SK-N-SH (cell line): ENCODE measurements around the gene DMRT2. TPM values are rescaled to one million over a fixed set of nuclear protein-coding genes. Genes with fewer than 3 reads are reported as not detected.

Experiments used
- CTCF ChIA-PET: fragments of 300-600, 350-600 bp; formaldehyde crosslinking; extraction: SDS; loops from one replicate; lab custom pipeline; 2021; lab: Yijun Ruan, JAX
- POLR2A ChIA-PET: fragments of 350-600 bp; sonication (Branson Sonifier 250); formaldehyde crosslinking; extraction: SDS; loops from one replicate; lab custom pipeline; 2020; ENCODE audit warnings: antibody characterized with exemption, inconsistent platforms; lab: Yijun Ruan, JAX
- DNase-seq: peaks from one replicate; pipeline ENCODE4 v3.0.0; 2012
- H2AFZ ChIP-seq: fragments of 200-600 bp; sonication (generic); 2 replicates; pipeline ENCODE4 v1.8.1; 2016; ENCODE audit warnings: antibody characterized with exemption, mild to moderate bottlenecking, low read depth
- H3F3A ChIP-seq: fragments of 200-600 bp; sonication (generic); replicated peaks from 2 replicates; pipeline ENCODE3; 2016; ENCODE audit warnings: antibody characterized with exemption, mild to moderate bottlenecking; ENCODE audit not compliant: insufficient read depth
- H3K27ac ChIP-seq, 2 experiments: fragments of 200-500 bp in 1 of 2; fragments of 200-600 bp in 1 of 2; sonication (Bioruptor generic) in 1 of 2; sonication (generic), shearing (Covaris generic) in 1 of 2; 2 replicates each; pipeline versions ENCODE4 v1.5.1 to v1.6.1; 2014 to 2016; ENCODE audit warnings: low read depth in 2 of 2, inconsistent platforms in 1 of 2, low read length in 1 of 2, mild to moderate bottlenecking in 1 of 2, mixed read lengths in 1 of 2
- H3K27me3 ChIP-seq: fragments of 200-600 bp; sonication (generic), shearing (Covaris generic); 2 replicates; pipeline ENCODE4 v1.6.1; 2016; ENCODE audit warnings: mixed run types; ENCODE audit not compliant: insufficient read depth
- H3K36me3 ChIP-seq, 2 experiments: fragments of 200-500 bp in 1 of 2; fragments of 200-600 bp in 1 of 2; sonication (Bioruptor generic) in 1 of 2; sonication (generic) in 1 of 2; replicated peaks in 1 of 2; 2 replicates each; pipeline versions ENCODE3 to v1.5.1; 2014 to 2016; ENCODE audit warnings: low read length in 1 of 2, mild to moderate bottlenecking in 1 of 2; ENCODE audit not compliant: insufficient read depth in 2 of 2, control insufficient read depth in 1 of 2
- H3K4me1 ChIP-seq, 2 experiments: fragments of 200-500 bp in 1 of 2; fragments of 200-600 bp in 1 of 2; sonication (Bioruptor generic) in 1 of 2; sonication (generic), shearing (Covaris generic) in 1 of 2; 2 replicates each; pipeline versions ENCODE4 v1.5.1 to v1.6.1; 2014 to 2016; ENCODE audit warnings: low read depth in 1 of 2, low read length in 1 of 2, mixed run types in 1 of 2; ENCODE audit not compliant: insufficient read depth in 2 of 2, control insufficient read depth in 1 of 2
- H3K4me2 ChIP-seq: fragments of 200-600 bp; sonication (generic), shearing (Covaris generic); 2 replicates; pipeline ENCODE4 v1.6.1; 2017; ENCODE audit warnings: mixed run types
- H3K4me3 ChIP-seq, 2 experiments: fragments of 200-500 bp in 1 of 2; fragments of 200-600 bp in 1 of 2; sonication (Bioruptor generic) in 1 of 2; sonication (generic), shearing (Covaris generic) in 1 of 2; 2 replicates each; pipeline versions ENCODE4 v1.5.1 to v1.8.1; 2014 to 2016; ENCODE audit warnings: low read depth in 2 of 2, inconsistent platforms in 1 of 2, low read length in 1 of 2, mild to moderate bottlenecking in 1 of 2, mixed read lengths in 1 of 2, moderate library complexity in 1 of 2
- H3K79me2 ChIP-seq: fragments of 200-600 bp; sonication (generic); 2 replicates; pipeline ENCODE4 v1.8.1; 2017; ENCODE audit warnings: mild to moderate bottlenecking; ENCODE audit not compliant: insufficient read depth
- H3K9ac ChIP-seq: fragments of 200-600 bp; sonication (generic); 2 replicates; pipeline ENCODE4 v1.6.1; 2017; ENCODE audit warnings: mixed run types
- H3K9me2 ChIP-seq: fragments of 200-600 bp; sonication (generic); 2 replicates; pipeline ENCODE4 v1.6.1; 2017; ENCODE audit warnings: mixed run types
- H3K9me3 ChIP-seq: fragments of 200-600 bp; sonication (generic); 2 replicates; pipeline ENCODE4 v1.6.1; 2017; ENCODE audit warnings: mixed run types, mild to moderate bottlenecking, moderate library complexity
- H4K20me1 ChIP-seq: fragments of 200-600 bp; sonication (generic); 2 replicates; pipeline ENCODE4 v1.6.1; 2017; ENCODE audit warnings: mild to moderate bottlenecking, mixed run types; ENCODE audit not compliant: insufficient read depth
- CHD2 ChIP-seq: fragments of 150-350 bp; IDR thresholded peaks from 2 replicates; pipeline ENCODE4 v1.6.1; 2018; ENCODE audit warnings: low read length; ENCODE audit not compliant: partially characterized antibody
- ELF1 ChIP-seq: IDR thresholded peaks from 2 replicates; pipeline ENCODE4 v1.4.0; 2012
- EP300 ChIP-seq, 2 experiments: IDR thresholded peaks; 2 replicates each; pipeline versions ENCODE4 v1.4.0 to v1.6.1; 2012; ENCODE audit warnings: borderline replicate concordance in 1 of 2, low read depth in 1 of 2, low read length in 1 of 2
- EZH2phosphoT487 ChIP-seq: fragments of 200-600 bp; sonication (generic); IDR thresholded peaks from 2 replicates; pipeline ENCODE4 v1.6.1; 2017; ENCODE audit warnings: low read depth, mixed run types, mild to moderate bottlenecking, antibody characterized with exemption, moderate library complexity, borderline replicate concordance
- FOSL2 ChIP-seq: IDR thresholded peaks from 2 replicates; pipeline ENCODE4 v1.4.0; 2012; ENCODE audit warnings: low read depth, mild to moderate bottlenecking, moderate library complexity, borderline replicate concordance
- FOXJ3 ChIP-seq: sonication (generic); formaldehyde crosslinking; IDR thresholded peaks from 2 replicates; pipeline ENCODE4 v1.5.1; 2020; ENCODE audit warnings: mild to moderate bottlenecking, missing genetic modification reagents
- FOXM1 ChIP-seq: IDR thresholded peaks from 2 replicates; pipeline ENCODE4 v1.4.0; 2012; ENCODE audit warnings: low read depth, mild to moderate bottlenecking
- GABPA ChIP-seq: IDR thresholded peaks from 2 replicates; pipeline ENCODE4 v1.4.0; 2012; ENCODE audit warnings: low read depth, mild to moderate bottlenecking
- GATA2 ChIP-seq: sonication (generic); formaldehyde crosslinking; IDR thresholded peaks from 2 replicates; pipeline ENCODE4 v1.5.0; 2020; ENCODE audit warnings: mild to moderate bottlenecking, missing genetic modification reagents
- JUND ChIP-seq: IDR thresholded peaks from 2 replicates; pipeline ENCODE4 v1.4.0; 2012
- MEF2A ChIP-seq: IDR thresholded peaks from 2 replicates; pipeline ENCODE4 v1.4.0; 2012; ENCODE audit warnings: low read depth, borderline replicate concordance
- MXI1 ChIP-seq: IDR thresholded peaks from 2 replicates; pipeline ENCODE4 v1.6.1; 2012; ENCODE audit warnings: mild to moderate bottlenecking, low read depth, low read length, improper control_type of control experiment
- RCOR1 ChIP-seq: fragments of 150-350 bp; IDR thresholded peaks from 2 replicates; pipeline ENCODE4 v1.6.1; 2017; ENCODE audit warnings: antibody characterized with exemption, low read length
- RXRA ChIP-seq: IDR thresholded peaks from 2 replicates; pipeline ENCODE4 v1.4.0; 2012; ENCODE audit warnings: low read depth, mild to moderate bottlenecking, borderline replicate concordance
- SIN3A ChIP-seq: IDR thresholded peaks from 2 replicates; pipeline ENCODE4 v1.6.1; 2012; ENCODE audit warnings: low read depth, mild to moderate bottlenecking, low read length, moderate library complexity, borderline replicate concordance
- SMC3 ChIP-seq: IDR thresholded peaks from 2 replicates; pipeline ENCODE4 v1.6.1; 2012; ENCODE audit warnings: low read depth, low read length, improper control_type of control experiment
- TEAD4 ChIP-seq: IDR thresholded peaks from 2 replicates; pipeline ENCODE4 v1.4.0; 2012; ENCODE audit warnings: mild to moderate bottlenecking, borderline replicate concordance; ENCODE audit not compliant: insufficient read depth
- YY1 ChIP-seq: IDR thresholded peaks from 2 replicates; pipeline ENCODE4 v1.4.0; 2012; ENCODE audit warnings: low read depth, mild to moderate bottlenecking
- WGBS: methylation state at CpG from one replicate; pipeline ENCODE4 v1.1.6; 2017; ENCODE audit warnings: low lambda C conversion rate; 5-methylcytosine and 5-hydroxymethylcytosine counted together
- polyA plus RNA-seq, 3 experiments: library from polyadenylated mRNA; depleted of rRNA; stranded (reverse); fragments of >200 nt; gene quantifications; 2 replicates each; pipeline ENCODE4 v1.2.3, GENCODE V29; 2012
- TF ChIP-seq, protein P1 (sequence below): fragments of 200-600 bp; sonication (generic); IDR thresholded peaks from 2 replicates; pipeline ENCODE4 v1.6.1; 2017; ENCODE audit warnings: antibody characterized with exemption, mild to moderate bottlenecking, moderate library complexity
- TF ChIP-seq, protein P2 (sequence below): IDR thresholded peaks from 2 replicates; pipeline ENCODE4; 2012
- TF ChIP-seq, protein P3 (sequence below): IDR thresholded peaks from 2 replicates; pipeline ENCODE4 v1.4.0; 2012; ENCODE audit warnings: low read depth
- TF ChIP-seq, protein P4 (sequence below): fragments of 150-350 bp; IDR thresholded peaks from 2 replicates; pipeline ENCODE4 v1.6.1; 2016; ENCODE audit warnings: mild to moderate bottlenecking, low read depth, low read length

DMRT2 gene
- polyA plus RNA-seq, 1 of the 3 experiments (the other 2 are of a cell fraction) = not detected

DNA sequence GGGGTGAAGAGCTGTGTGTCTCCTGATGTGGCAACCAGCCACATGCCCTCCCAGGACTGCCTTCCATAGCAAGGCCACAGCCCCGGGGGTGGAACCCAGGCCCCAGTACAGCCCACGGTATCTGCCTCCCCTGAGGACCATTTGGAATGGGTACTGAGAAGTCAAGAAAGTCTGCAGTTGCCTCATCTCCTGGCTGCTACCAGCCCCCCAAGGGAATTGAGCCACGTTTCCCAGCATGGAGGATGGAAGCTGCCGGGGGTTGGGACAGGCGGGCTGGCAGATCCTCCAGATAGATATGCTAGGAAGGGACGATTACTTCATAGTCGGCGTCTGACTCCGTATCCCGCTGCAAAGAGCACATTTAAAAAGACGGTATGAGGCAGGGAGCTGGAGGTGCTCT lies 5.5 kb upstream of the DMRT2 start:
- H3K9me2 ChIP-seq = no peaks in the 10 kb centered on the region
- TF ChIP-seq FOXM1 = no peak
- no peak for TF ChIP-seq JUND
- TF ChIP-seq EZH2phosphoT487 = no peak
- no peak for TF ChIP-seq YY1
- TF ChIP-seq, protein P1, sequence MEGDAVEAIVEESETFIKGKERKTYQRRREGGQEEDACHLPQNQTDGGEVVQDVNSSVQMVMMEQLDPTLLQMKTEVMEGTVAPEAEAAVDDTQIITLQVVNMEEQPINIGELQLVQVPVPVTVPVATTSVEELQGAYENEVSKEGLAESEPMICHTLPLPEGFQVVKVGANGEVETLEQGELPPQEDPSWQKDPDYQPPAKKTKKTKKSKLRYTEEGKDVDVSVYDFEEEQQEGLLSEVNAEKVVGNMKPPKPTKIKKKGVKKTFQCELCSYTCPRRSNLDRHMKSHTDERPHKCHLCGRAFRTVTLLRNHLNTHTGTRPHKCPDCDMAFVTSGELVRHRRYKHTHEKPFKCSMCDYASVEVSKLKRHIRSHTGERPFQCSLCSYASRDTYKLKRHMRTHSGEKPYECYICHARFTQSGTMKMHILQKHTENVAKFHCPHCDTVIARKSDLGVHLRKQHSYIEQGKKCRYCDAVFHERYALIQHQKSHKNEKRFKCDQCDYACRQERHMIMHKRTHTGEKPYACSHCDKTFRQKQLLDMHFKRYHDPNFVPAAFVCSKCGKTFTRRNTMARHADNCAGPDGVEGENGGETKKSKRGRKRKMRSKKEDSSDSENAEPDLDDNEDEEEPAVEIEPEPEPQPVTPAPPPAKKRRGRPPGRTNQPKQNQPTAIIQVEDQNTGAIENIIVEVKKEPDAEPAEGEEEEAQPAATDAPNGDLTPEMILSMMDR = no peak
- TF ChIP-seq FOXJ3 (CRISPR knock-in tag) = no peak
- TF ChIP-seq CHD2 = no peak
- TF ChIP-seq SIN3A = no peak
- TF ChIP-seq EP300 (IDR thresholded peaks at IDR 0.05; ENCODE audit: borderline replicate concordance in 1 of 2, low read depth in 1 of 2, low read length in 1 of 2) = no peak
- H3K4me1 ChIP-seq = no peaks in the 10 kb centered on the region
- H3K4me2 ChIP-seq = no peak overlapping the region
- H3K9ac ChIP-seq = no peak overlapping the region
- no peak overlapping the region for H3K4me3 ChIP-seq
- DNase-seq = no peak
- H3K36me3 ChIP-seq = no peaks in the 10 kb centered on the region
- ChIA-PET POLR2A (no interaction called here), CTCF (no interaction called here)
- H3K79me2 ChIP-seq = no peaks in the 10 kb centered on the region
- no peak overlapping the region for H3K27ac ChIP-seq
- WGBS = 2% methylated on average over 9 of the region's 11 CpGs
- H4K20me1 ChIP-seq = no peaks in the 10 kb centered on the region
- H3F3A ChIP-seq = no peaks in the 10 kb centered on the region
- no peak overlapping the region for H2AFZ ChIP-seq
- no peaks in the 10 kb centered on the region for H3K9me3 ChIP-seq
- peaks cover 90% of the 10 kb centered on the region for H3K27me3 ChIP-seq

DNA sequence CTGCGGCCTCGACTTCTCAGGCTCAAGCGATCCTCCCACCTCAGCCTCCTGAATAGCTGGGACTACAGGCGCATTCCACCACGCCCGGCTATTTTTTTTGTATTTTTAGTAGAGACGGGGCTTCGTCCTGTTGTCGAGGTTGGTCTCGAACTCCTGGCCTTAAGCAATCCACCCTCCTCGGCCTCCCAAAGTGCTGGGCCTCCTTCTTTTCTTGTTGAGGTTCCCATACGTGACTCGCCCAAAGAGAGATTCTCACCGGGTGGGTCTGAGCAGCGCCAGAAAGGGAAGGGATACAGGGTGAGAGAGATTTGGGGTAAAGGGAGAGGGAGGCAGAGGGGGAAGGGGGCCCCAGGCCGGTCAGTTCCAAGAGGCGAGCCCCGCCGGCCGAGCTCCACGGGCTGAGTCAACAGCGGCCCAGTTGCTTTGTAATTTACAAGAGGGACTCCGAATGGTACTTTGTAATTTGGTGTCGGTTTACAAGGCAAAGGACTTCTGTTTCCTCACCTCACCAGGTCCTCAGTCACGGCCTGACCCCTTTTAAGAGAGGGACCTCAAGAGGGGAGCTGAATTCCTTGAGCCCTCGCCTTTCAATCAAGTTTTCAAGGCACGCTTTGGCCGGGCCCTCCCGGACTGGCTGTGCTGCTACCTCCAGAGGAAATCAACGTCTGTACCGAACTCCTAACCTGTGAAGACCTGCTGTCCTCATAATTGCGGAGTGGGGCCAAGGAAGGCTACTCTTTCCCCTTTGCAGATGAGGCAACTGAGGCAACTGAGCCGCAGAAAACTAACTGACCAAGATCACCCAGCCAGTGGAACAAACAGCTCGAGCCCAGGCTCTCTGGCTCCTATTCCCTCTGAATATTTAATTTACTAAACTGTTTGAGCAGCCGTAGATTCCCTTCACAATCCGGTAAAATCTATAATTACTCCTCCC lies 3.3 kb upstream of the DMRT2 start:
- no peak for DNase-seq
- no peak overlapping the region for H2AFZ ChIP-seq
- no peaks in the 10 kb centered on the region for H3K9me2 ChIP-seq
- H3K9me3 ChIP-seq = no peaks in the 10 kb centered on the region
- WGBS = 16% methylated on average over 34 of the region's 36 CpGs
- H3K4me3 ChIP-seq = no peak overlapping the region
- no peaks in the 10 kb centered on the region for H4K20me1 ChIP-seq
- no peak overlapping the region for H3K9ac ChIP-seq
- no peak overlapping the region for H3K27ac ChIP-seq
- H3K4me1 ChIP-seq = no peaks in the 10 kb centered on the region
- peaks cover 94% of the 10 kb centered on the region for H3K27me3 ChIP-seq
- ChIA-PET POLR2A (no interaction called here), CTCF (interaction anchor here (0.6 kb wide), 1 partner anchor 59 kb away, joined by 3 read pairs; no protein-coding TSS in a partner anchor)
- peak overlapping the region; percentile 75 for H3K4me2 ChIP-seq
- H3K36me3 ChIP-seq = no peaks in the 10 kb centered on the region
- no peaks in the 10 kb centered on the region for H3F3A ChIP-seq
- H3K79me2 ChIP-seq = no peaks in the 10 kb centered on the region
- TF ChIP-seq, protein P2, sequence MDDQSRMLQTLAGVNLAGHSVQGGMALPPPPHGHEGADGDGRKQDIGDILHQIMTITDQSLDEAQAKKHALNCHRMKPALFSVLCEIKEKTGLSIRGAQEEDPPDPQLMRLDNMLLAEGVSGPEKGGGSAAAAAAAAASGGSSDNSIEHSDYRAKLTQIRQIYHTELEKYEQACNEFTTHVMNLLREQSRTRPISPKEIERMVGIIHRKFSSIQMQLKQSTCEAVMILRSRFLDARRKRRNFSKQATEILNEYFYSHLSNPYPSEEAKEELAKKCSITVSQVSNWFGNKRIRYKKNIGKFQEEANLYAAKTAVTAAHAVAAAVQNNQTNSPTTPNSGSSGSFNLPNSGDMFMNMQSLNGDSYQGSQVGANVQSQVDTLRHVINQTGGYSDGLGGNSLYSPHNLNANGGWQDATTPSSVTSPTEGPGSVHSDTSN = no peak
- TF ChIP-seq RCOR1 (no peak), SIN3A (no peak), RXRA (no peak), EP300 (IDR thresholded peaks at IDR 0.05; ENCODE audit: borderline replicate concordance in 1 of 2, low read depth in 1 of 2, low read length in 1 of 2) (no peak), FOXJ3 (CRISPR knock-in tag) (no peak), SMC3 (no peak), GABPA (no peak), YY1 (no peak), MEF2A (no peak), FOXM1 (no peak), FOSL2 (no peak), TEAD4 (no peak), ELF1 (no peak), GATA2 (CRISPR knock-in tag) (no peak), MXI1 (no peak)
- TF ChIP-seq, protein P3, sequence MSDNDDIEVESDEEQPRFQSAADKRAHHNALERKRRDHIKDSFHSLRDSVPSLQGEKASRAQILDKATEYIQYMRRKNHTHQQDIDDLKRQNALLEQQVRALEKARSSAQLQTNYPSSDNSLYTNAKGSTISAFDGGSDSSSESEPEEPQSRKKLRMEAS = no peak
- TF ChIP-seq, protein P4, sequence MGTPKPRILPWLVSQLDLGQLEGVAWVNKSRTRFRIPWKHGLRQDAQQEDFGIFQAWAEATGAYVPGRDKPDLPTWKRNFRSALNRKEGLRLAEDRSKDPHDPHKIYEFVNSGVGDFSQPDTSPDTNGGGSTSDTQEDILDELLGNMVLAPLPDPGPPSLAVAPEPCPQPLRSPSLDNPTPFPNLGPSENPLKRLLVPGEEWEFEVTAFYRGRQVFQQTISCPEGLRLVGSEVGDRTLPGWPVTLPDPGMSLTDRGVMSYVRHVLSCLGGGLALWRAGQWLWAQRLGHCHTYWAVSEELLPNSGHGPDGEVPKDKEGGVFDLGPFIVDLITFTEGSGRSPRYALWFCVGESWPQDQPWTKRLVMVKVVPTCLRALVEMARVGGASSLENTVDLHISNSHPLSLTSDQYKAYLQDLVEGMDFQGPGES = no peak
